HG02763 (cell line): Measurements from ENCODE around the gene MEF2A.
"Not testable (repeated sequence)": the region's sequence is repeated elsewhere in the genome, so short reads cannot be mapped to it uniquely, and the experiment has no call there.

ENCODE experiments used
- ATAC-seq: cut with Tn5 transposase; IDR thresholded peaks from one replicate; pipeline ENCODE4 v1.9.1; 2021; ENCODE audit warnings: mild to moderate bottlenecking, moderate library complexity; ENCODE audit not compliant: unreplicated experiment

The MEF2A gene

DNA sequence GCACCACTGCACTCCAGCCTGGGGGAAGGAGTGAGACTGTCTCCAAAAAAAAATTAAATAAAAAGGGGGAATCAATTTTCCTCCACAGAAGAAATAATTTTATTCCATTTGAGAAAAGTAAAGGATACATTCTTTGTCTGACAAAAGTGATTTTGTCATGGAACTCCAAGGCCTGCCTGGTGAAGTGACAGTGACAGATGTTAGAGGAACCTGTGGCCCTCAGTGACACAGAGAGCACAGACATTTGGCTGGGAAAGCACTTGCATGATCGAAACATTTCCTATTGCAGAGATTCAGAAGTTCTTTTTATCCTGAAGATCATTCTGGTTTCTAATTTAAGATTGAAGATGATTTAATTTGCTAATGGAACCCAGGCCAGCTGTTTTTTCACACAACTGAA, 161.5 kb downstream of the MEF2A start:
- no peak for ATAC-seq

DNA sequence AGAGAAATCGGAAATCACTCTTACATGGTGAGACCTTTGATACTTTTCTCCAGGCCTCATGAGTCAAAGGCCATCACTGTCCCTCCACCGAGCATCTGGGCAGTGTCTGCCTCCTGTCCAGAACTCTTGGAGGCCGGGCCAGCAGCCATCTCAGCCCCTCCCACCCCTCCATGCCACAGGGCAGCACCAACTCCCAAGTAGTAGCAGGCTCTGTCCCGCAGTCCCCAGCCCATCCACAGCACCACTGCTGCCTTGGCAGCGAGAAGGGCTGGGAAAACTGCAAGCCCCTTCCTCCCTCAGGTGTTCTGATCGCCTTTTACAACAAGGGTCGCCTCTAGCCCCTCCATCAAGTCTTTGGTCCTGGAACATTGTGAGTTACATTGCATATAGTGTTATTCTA, 161.9 kb downstream of the MEF2A start:
- no peak for ATAC-seq

DNA sequence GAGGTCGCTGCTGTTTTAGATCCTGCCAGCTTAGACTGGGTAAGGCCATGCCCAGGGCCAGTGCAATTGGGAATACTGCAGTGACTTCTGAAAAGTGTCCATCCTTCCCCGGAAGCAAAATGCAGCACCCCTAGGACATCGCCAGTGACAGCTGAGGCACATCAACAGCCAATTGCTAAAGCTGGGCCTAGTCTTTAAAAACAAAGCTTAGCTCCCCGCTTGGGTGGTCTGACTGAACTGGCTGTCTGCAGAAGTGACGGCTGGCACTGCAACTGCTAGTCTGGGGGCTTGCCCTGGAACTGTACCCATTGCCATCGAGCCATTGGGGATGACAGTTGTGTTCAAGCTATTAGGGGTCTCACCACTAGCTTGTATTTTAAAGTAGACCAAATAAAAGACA, 163.1 kb downstream of the MEF2A start:
- ATAC-seq = no peak

DNA sequence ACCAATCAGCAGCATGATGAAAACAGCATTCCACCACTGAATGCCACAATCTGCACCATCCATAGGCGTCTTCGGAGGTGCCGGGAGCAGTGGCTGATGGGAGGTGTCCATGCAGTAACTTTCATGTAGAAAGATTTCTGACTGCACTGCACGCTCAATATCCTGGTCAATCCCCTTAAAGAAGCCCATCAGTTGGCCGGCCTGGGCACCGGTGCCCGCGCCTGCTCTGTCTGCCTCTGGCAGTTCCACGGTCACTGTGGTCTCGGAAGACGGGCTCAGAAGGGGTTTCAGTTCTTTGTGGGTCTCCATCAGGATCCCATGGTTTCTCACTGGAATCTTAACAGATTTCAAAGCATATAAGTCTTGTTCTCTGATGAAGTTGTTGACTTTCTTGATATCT, 163.5 kb downstream of the MEF2A start:
- ATAC-seq = no peak

DNA sequence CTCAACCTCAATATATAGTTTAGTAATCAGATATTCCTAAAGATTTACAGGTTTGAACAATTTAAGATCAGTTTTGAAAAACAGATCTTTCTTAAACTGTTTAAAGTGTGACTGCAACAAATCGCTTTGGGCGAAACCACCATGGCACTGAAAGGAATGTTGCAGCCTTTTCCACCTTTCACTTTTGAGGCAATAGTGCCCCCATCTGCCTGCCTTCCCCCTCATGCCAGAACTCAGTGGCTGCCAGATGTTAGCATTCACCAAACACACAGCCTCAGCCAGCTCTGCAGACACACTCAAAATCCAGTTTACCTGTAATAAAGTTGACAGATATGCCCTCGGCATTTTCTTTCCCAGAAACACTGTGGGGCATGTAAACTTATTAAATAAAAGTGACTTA, 164.1 kb downstream of the MEF2A start:
- ATAC-seq = no peak

DNA sequence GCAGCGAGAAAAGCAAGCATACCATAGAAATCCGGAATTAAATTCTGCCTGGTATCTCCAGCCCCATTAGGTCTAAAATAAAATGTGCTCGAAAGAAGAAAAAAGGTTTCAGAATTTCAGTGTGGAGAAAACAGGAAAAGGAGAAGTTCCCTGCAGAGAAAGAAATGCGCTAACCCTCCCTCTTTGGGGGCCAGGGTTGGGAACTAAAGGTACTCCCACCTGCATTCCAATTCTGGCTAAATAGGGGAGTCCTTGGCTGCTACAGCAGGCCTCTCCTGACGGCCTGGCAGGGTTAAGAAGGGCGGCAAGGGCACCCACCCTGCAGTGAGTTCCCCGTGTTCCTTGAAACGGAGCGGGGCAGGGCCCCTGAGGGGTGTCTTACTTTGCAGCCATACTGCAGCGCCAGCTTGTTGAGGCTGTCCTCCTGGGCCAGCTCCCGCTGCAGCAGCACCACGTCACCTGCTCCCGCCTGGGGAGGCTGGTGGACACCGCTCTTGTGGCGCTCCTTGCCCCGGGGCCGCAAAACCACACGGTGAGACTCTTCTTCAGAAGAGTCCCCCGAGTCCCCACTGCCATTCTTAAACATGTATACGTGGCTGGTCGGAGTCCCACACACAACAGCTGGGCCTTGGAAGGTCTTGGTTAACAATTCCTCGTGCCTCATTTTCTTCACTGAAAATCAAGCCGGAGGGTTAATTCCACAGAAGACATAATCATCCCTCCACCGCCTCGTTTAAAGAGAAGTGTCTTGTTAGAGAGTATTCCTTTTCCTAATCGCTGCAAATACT, 165.7 kb downstream of the MEF2A start:
- ATAC-seq = no peak

DNA sequence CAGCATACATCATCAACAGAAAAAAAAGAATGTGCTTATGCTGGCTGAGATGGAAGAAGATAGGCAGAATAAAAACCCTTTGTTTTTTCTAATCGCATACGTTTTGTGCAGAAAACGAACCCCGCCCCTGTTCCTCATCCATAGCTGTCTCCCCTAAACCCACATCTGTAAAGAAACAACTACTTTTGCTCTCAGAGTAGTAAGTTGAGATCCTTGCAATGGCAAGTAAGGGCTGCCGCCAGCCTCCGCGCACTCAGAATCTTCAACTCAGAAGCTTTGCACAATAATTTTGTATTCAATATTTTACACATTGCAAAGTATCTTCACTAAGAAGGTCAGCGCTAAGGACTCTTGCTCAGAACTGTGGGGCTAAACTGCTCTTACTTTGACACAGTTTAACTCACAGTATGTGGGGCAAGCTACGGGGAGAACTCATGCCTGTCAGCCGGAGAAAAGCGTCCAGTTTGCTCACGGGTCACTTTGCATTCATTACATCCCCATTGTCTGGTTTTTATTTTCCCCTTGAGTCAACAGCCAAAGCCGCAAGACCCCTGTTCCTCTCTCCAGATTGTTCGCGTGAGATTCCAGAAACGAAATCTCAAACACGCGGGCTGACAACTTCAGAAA, 166.5 kb downstream of the MEF2A start:
- ATAC-seq = no peak

DNA sequence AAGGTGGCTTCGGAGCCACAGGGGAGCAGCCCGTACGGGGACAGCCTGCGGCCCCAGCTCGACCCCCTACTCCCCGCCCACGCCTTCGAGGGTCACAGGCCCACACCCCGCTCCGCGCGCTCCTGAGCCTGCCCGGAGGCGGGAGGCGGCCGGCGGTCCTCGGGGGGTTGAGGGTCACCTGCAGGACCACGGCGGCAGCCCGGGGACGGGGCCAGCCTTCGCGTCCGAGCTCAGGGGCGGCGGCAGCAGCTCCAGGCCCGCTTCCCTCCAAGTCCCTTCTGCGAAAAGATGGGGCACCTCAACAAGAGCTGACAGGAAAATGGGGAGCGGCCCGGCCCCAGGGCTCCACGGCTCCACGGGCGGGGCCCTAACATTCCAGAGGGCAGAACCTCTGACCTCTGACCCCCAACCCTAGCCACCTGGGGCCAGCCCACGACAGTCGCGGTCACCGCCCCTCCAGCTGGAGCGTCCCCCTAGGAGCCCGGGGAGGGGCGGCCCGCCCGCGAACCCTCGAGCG, 167.0 kb downstream of the MEF2A start:
- ATAC-seq = peak; percentile 30

DNA sequence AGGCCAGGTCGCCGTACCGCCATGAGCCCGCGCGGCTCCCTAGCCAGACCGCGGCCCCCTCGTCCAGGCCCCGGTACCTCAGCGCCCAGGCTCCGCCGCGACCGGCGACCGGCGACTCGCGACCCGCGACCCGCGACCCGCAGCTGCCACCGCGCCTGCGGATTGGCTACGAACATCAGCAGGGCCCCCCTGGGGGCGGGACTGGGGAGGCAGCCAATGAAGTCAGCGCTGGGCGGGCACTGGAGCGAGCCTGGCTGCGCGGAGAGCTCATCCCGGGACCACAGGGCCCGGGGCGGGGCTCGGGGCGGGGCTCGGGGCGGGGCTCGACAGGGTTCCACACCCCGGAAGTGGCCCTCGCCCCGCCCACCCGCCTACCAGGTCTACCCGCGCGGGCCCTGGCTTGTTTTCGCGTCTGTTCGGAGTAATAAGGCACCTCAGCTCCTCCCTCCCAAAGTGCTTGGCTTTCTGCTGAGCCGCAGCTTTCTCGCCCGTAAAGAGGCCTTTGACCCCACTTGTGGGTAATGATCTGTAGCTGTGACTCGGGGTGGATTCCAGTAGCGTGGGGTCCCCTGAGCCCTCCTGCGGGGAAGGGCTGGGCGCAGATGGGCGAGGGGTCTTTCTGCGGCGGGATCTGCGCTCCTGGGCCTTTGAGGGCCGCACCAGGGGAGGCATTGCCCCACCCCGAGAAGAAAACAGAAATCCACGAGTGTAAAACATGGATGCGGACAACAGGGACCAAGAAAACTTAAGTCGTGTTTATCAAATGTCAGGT, 167.7 kb downstream of the MEF2A start, which contains the start of gene LYSMD4:
LYSMD4 (minus strand) TSS at position 170 of the 772 bp plus-strand sequence. CDS start 1,438 bp downstream, outside the sequence.
- peak; percentile 99 for ATAC-seq

DNA sequence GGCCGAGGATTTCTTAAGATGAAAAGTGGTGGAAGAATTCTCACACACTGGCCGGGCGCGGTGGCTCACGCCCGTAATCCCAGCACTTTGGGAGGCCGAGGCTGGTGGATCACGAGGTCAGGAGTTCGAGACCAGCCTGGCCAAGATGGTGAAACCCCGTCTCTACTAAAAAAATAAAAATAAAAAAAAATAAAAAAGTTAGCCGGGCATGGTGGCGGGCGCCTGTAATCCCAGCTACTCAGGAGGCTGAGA, 168.2 kb downstream of the MEF2A start:
- not testable (repeated sequence) for ATAC-seq

DNA sequence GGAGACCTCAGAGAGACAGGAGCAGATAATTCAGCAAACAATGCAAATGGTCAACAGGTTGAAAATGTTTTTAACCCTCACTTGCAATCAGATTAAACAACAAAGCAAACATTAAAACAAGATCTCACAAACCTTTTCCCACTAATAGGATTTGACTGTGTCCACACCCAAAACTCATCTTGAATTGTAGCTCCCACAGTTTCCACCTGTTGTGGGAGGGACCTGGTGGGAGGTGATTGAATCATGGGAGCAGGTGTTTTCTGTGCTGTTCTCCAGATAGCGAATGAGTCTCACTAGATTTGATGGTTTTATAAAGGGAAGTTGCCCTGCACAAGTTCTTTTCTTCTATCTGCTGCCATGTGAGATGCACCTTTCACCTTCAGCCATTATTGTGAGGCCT, 168.8 kb downstream of the MEF2A start:
- no peak for ATAC-seq

DNA sequence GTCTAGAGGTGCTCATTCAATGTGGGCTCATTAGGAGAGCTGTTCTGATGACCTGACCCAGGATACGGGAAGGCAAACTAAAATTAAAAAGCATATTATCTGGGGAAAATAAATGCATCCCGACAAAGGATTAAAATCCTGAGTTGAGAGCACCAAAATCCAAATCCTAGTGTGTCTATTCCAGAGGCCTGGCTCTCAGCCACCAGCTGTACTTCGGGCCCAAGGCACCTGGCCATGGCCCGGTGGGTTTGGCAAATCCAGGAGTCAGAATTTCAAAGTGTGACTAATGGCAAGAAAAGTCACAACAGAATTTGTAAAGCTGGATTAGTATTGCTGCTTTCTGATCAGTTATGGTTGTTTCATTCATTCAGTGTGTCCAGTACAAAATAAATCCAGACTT, 170.1 kb downstream of the MEF2A start:
- no peak for ATAC-seq

DNA sequence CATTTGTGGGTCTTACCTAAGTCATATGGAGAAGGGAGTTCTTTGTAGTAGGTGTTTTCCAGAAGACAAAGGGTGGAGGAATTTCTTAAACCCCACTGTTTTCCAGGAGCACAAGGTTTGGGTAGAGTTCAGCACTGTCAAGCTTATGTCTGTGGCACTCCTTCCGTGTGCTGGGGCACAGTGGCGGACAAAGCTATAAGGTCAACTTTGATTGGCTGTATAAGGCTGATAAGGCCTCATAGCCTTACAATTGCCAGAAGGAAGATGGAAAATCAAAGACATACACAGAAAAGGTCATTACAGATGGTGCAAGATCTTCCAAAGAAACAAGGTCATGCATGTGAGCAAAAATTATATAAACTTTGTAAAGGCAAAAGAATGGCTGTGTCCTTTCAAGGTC, 170.9 kb downstream of the MEF2A start:
- no peak for ATAC-seq

DNA sequence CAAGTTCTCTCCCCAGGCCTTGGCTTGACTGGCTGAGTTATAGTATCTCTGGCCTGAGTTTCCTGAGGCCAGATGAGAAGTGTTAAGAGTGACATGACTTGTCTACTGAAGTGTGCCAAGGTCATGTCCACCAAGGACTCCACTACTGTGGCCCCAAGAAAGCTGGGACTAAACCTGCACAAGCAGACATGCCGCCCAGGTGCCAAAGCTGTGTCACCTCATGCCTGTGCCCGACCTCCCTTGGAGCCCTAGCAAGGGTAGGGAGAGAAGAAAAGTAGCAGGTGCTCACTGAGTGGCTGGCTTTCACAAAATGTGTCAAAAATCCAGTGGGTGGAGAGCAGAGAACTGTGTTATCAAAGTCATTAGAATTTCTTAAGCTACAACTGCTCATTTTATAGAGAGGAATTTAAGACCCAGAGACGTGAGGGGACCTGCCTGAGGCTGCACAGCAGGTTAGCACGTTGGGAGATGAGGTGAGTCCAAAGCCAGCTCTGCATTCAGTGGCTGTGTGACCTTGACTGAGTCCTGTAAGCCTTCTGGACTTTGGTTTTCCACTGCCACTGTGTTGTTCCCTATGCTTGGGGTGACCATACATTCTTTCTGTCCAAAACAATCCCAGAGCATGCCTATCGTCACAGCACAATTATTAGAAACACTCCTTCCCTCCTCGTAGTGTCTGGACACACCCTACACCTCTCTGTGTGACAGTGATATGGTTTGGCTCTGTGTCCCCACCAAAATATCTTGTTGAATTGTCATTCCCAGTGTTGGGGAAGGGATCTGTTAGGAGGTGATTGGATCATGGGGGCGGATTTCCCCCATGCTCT, 172.4 kb downstream of the MEF2A start:
- ATAC-seq = no peak

DNA sequence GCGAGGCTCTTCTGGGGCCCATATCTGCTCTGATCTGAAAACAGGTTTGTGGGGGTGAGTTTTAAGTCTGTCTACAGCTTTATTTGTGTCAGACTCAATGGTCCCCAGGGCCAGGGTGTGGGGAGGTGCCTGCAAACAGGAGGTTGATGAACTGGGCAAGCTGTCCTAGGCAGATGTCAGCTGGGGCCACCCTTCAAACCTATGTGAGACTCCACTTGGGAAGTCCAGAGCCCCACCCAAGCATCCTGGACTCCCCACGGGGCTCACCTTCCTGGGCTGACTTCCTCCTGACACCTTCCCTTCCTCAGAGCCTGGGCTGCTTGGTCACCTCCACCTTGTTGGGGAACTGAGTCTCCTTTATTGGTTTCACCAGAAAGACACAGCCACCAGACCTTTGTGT, 176.1 kb downstream of the MEF2A start:
- ATAC-seq = no peak

DNA sequence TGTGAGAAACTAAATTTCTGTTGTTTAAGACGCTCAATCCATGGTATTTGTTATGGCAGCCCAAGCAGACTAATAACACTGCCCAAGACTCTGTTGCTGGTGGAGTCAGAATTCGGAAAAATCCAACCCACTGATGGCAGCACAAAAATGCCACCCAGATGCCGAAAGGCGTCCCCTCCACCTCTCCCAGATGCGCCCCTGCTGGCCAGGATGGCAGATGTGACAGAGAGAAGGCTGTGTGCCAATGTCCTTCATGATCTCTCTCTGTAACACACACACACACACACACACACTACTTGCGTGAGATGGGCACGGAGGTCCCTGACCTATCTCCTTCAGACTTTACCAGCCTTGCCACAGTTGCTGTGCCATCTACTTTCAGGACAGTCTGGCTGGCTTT, 178.4 kb downstream of the MEF2A start:
- ATAC-seq = no peak

DNA sequence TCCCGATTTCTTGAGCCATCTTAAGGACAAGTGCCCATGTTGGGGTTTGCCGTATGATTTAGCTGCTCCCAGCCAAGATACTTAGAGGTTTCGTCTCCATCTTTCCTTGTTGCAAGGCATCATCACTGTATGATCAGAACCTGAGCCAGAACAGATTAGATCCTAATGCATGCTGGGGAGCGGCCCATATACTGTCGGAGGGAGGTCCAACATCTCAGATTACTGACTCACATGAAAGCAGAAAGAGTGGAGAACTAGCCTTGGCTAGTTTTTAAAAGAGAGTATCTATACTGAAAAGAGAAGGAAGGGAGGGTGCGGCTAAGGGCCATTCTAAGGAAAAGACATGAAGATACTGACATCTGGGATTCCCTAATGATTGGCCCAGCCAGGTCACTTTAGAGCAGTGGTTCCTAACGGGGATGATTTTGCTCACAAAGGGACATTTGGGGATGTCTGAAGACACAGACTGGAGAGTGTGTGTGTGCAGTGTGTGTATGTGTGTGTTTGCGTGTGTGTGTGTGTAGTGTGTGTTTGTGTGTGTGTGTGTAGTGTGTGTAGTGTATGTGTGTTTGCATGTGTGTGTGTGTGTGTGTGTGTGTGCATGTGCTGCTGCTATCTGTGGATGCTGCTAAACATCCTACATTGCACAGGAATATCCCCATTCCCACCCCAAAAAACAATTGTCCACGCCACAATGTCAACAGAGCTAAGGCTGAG, 179.7 kb downstream of the MEF2A start:
- ATAC-seq = no peak

DNA sequence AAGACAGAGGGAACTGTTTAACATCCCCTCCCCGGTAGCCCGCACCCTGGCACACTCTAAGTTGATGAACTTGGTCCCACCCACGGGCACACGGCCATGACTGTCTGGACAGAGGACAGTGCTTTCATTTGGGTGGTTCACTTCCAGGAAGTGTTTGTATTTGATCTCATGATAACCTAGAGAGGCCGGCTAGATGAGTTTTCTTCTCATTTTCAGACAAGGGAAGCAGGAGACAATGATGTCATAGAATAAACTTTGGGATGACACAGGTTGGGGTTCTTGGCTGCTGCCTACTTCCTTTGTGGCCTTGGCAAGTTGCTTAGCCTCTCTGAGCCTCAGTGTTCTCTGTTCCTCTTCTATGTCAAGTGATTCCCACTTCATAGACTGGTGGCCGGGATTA, 183.6 kb downstream of the MEF2A start:
- ATAC-seq = no peak

DNA sequence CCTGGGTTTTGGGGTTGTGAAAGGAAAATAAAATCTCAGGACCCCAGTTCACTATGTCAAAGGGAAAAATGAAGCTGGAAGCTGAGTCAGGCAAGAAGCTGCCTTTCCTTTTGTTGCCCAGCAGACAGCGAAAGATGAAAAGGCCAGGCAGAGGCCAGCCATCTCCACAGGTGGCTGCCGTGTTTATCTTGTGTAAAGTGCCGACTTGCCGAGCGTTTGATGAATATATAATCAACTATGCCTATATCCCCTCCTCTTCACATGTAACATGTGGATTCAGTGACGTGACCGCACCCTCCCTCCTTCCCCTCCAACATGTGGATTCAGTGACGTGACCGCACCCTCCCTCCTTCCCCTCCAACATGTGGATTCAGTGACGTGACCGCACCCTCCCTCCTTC, 184.5 kb downstream of the MEF2A start:
- not testable (repeated sequence) for ATAC-seq

DNA sequence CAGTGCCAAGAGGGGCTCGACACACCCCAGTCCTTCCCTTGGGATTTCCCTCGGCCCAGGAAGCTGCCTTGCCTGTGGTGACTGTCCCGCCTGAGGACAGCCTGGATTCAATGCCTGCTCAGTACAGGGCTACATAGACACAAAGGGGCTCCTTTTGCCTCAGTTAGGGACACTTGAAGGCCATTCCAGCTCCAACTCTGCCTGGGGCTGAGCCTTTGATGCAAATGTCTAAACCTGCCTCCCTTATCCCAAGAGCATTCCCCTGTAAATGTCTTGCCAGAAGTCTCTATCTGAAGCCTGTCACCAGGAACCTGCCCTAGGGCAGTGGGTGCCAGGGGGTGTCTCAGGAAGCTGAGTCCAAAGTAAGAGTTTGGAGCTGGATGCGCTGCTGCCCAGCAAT, 186.8 kb downstream of the MEF2A start:
- no peak for ATAC-seq
